GM12878 (cell line): ENCODE measurements around the gene MIA. TPM values are rescaled to one million over a fixed set of nuclear protein-coding genes. Genes with fewer than 3 reads are reported as not detected.

ENCODE experiments used
- BRCA1 ChIP-seq: IDR thresholded peaks from 2 replicates; pipeline ENCODE4 v1.6.1; 2011; ENCODE audit warnings: low read depth, low read length, improper control_type of control experiment
- CEBPB ChIP-seq, 2 experiments: fragments of 150-350 bp in 1 of 2; IDR thresholded peaks; 2 replicates each; pipeline ENCODE4 v1.6.1; 2012 to 2014; ENCODE audit warnings: low read depth in 2 of 2, low read length in 2 of 2, borderline replicate concordance in 1 of 2, inconsistent platforms in 1 of 2
- DPF2 ChIP-seq: fragments of 450-650 bp; IDR thresholded peaks from 2 replicates; pipeline ENCODE4 v1.6.1; 2017; ENCODE audit warnings: mild to moderate bottlenecking
- EZH2 ChIP-seq: IDR thresholded peaks from 2 replicates; pipeline ENCODE4 v1.6.1; 2012; ENCODE audit warnings: low read depth, mild to moderate bottlenecking, control low read depth, inconsistent platforms, low read length, borderline replicate concordance; ENCODE audit not compliant: control insufficient read depth
- HCFC1 ChIP-seq: fragments of 150-350 bp; IDR thresholded peaks from 2 replicates; pipeline ENCODE4 v1.6.1; 2014; ENCODE audit warnings: low read length
- IKZF1 ChIP-seq: fragments of 450-650 bp; conservative IDR thresholded peaks from 2 replicates; pipeline ENCODE4 v1.6.1; 2017; ENCODE audit warnings: antibody characterized with exemption, mild to moderate bottlenecking
- IRF5 ChIP-seq: fragments of 450-650 bp; IDR thresholded peaks from 2 replicates; pipeline ENCODE4 v1.6.1; 2017; ENCODE audit warnings: borderline replicate concordance
- NR2C2 ChIP-seq: IDR thresholded peaks from 2 replicates; pipeline ENCODE4 v1.6.1; 2011; ENCODE audit warnings: borderline replicate concordance, low read depth; ENCODE audit not compliant: control insufficient read depth, insufficient read length
- RELA ChIP-seq: fragments of 450-650 bp; IDR thresholded peaks from 2 replicates; pipeline ENCODE4 v1.8.0; 2014; ENCODE audit warnings: borderline replicate concordance; ENCODE audit not compliant: partially characterized antibody
- SPI1 ChIP-seq: IDR thresholded peaks from 2 replicates; pipeline ENCODE4 v1.6.1; 2011; ENCODE audit warnings: low read depth, mild to moderate bottlenecking, low read length, moderate library complexity, borderline replicate concordance; ENCODE audit not compliant: insufficient read depth
- STAT1 ChIP-seq: fragments of 450-650 bp; conservative IDR thresholded peaks from 2 replicates; pipeline ENCODE4 v1.6.1; 2014; ENCODE audit warnings: antibody characterized with exemption, mild to moderate bottlenecking
- TBL1XR1 ChIP-seq: IDR thresholded peaks from 2 replicates; pipeline ENCODE4 v1.6.1; 2012; ENCODE audit warnings: low read depth, low read length, improper control_type of control experiment
- ZZZ3 ChIP-seq: IDR thresholded peaks from 2 replicates; pipeline ENCODE4 v1.6.1; 2011; ENCODE audit warnings: low read depth; ENCODE audit not compliant: control insufficient read depth, insufficient read length
- polyA plus RNA-seq, 11 experiments: library from polyadenylated mRNA; depleted of rRNA in 4 of 11; unstranded in 6 of 11; stranded (reverse) in 5 of 11; fragments of >200 nt; fragmentation: Nextera tagmentation in 4 of 11; fragmentation: Illumina TruSeq in 1 of 11; extraction: Ambion mirVana in 4 of 11; extraction: Trizol in 1 of 11; gene quantifications; 1 replicate in 1 of 11; 2 replicates in 10 of 11; pipeline versions ENCODE4 v1.2.1 to v1.2.3, GENCODE V29; 2011 to 2016; ENCODE audit warnings: inconsistent platforms in 2 of 11, missing spikeins in 2 of 11, low read depth in 1 of 11
- total RNA-seq, 4 experiments: library from RNA; depleted of rRNA in 3 of 4; stranded (reverse); fragments of >200 nt in 3 of 4; fragmentation: Illumina TruSeq in 1 of 4; extraction: Trizol in 1 of 4; gene quantifications; 2 replicates each; pipeline versions ENCODE4 v1.2.1 to v1.2.3, GENCODE V29; 2013 to 2021
- TF ChIP-seq, protein P1 (sequence below): fragments of 450-650 bp; IDR thresholded peaks from 2 replicates; pipeline ENCODE4 v1.6.1; 2016; ENCODE audit warnings: mild to moderate bottlenecking
- TF ChIP-seq, protein P2 (sequence below): fragments of 450-650 bp; IDR thresholded peaks from 2 replicates; pipeline ENCODE4 v1.6.1; 2017; ENCODE audit warnings: mild to moderate bottlenecking, moderate library complexity
- TF ChIP-seq, protein P3 (sequence below): fragments of 450-650 bp; IDR thresholded peaks from 2 replicates; pipeline ENCODE4 v1.6.1; 2018; ENCODE audit warnings: mild to moderate bottlenecking, low read depth, moderate library complexity; ENCODE audit not compliant: partially characterized antibody
- TF ChIP-seq, protein P4 (sequence below): IDR thresholded peaks from 2 replicates; pipeline ENCODE4 v1.6.1; 2012; ENCODE audit warnings: low read length, inconsistent platforms

MIA gene
- total and polyA plus RNA-seq, 10 of the 15 experiments (the other 5 are each of a cell fraction or from before 2014, with no cell fraction given): 0.16 to 2.7 (median 1.4) TPM; not detected in 3

DNA sequence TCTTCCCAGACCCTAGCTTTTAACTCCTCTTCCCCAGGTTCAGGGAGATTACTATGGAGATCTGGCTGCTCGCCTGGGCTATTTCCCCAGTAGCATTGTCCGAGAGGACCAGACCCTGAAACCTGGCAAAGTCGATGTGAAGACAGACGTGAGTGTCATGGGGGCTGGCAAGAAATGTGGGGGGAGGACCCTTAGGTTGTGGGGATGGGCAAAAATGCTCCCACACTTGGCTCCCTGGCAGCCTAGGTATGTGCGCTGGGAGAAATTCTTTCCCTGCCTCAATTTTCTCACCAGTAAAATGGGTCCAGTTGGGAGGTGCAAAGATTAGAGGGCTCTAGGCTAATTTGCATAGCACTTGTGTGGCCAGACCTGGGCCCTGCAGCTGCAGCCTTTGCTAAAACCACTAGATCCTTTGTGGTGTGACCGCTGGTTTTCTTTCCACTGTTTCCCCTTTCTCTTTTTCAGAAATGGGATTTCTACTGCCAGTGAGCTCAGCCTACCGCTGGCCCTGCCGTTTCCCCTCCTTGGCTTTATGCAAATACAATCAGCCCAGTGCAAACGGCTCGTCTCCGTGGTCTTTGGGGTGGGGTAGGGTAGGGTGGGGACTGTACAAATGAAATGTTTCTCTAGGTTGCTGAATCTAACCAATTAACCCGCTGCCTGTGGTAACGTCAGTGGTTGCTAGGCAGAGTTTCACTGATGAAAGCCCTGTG is 1.8 kb downstream of the MIA start (continued):
- TF ChIP-seq, protein P1, sequence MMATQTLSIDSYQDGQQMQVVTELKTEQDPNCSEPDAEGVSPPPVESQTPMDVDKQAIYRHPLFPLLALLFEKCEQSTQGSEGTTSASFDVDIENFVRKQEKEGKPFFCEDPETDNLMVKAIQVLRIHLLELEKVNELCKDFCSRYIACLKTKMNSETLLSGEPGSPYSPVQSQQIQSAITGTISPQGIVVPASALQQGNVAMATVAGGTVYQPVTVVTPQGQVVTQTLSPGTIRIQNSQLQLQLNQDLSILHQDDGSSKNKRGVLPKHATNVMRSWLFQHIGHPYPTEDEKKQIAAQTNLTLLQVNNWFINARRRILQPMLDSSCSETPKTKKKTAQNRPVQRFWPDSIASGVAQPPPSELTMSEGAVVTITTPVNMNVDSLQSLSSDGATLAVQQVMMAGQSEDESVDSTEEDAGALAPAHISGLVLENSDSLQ: peak; percentile 29
- no peak for TF ChIP-seq NR2C2
- peak; percentile 99 for TF ChIP-seq IKZF1
- TF ChIP-seq EZH2: no peak
- TF ChIP-seq CEBPB (IDR thresholded peaks at IDR 0.05; ENCODE audit: borderline replicate concordance in 1 of 2, low read depth in 2 of 2, low read length in 2 of 2): peak in 1 of 2 experiments; percentile 80; a peak in 1 of 4 replicates
- peak; percentile 48; the same call in 1 of the 2 replicates for TF ChIP-seq STAT1
- no peak for TF ChIP-seq ZZZ3
- peak; percentile 91; the same call in 1 of the 2 replicates for TF ChIP-seq IRF5
- TF ChIP-seq HCFC1: no peak
- TF ChIP-seq BRCA1: no peak
- TF ChIP-seq RELA: no peak
- TF ChIP-seq, protein P2, sequence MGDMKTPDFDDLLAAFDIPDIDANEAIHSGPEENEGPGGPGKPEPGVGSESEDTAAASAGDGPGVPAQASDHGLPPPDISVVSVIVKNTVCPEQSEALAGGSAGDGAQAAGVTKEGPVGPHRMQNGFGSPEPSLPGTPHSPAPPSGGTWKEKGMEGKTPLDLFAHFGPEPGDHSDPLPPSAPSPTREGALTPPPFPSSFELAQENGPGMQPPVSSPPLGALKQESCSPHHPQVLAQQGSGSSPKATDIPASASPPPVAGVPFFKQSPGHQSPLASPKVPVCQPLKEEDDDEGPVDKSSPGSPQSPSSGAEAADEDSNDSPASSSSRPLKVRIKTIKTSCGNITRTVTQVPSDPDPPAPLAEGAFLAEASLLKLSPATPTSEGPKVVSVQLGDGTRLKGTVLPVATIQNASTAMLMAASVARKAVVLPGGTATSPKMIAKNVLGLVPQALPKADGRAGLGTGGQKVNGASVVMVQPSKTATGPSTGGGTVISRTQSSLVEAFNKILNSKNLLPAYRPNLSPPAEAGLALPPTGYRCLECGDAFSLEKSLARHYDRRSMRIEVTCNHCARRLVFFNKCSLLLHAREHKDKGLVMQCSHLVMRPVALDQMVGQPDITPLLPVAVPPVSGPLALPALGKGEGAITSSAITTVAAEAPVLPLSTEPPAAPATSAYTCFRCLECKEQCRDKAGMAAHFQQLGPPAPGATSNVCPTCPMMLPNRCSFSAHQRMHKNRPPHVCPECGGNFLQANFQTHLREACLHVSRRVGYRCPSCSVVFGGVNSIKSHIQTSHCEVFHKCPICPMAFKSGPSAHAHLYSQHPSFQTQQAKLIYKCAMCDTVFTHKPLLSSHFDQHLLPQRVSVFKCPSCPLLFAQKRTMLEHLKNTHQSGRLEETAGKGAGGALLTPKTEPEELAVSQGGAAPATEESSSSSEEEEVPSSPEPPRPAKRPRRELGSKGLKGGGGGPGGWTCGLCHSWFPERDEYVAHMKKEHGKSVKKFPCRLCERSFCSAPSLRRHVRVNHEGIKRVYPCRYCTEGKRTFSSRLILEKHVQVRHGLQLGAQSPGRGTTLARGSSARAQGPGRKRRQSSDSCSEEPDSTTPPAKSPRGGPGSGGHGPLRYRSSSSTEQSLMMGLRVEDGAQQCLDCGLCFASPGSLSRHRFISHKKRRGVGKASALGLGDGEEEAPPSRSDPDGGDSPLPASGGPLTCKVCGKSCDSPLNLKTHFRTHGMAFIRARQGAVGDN: no peak
- TF ChIP-seq, protein P3, sequence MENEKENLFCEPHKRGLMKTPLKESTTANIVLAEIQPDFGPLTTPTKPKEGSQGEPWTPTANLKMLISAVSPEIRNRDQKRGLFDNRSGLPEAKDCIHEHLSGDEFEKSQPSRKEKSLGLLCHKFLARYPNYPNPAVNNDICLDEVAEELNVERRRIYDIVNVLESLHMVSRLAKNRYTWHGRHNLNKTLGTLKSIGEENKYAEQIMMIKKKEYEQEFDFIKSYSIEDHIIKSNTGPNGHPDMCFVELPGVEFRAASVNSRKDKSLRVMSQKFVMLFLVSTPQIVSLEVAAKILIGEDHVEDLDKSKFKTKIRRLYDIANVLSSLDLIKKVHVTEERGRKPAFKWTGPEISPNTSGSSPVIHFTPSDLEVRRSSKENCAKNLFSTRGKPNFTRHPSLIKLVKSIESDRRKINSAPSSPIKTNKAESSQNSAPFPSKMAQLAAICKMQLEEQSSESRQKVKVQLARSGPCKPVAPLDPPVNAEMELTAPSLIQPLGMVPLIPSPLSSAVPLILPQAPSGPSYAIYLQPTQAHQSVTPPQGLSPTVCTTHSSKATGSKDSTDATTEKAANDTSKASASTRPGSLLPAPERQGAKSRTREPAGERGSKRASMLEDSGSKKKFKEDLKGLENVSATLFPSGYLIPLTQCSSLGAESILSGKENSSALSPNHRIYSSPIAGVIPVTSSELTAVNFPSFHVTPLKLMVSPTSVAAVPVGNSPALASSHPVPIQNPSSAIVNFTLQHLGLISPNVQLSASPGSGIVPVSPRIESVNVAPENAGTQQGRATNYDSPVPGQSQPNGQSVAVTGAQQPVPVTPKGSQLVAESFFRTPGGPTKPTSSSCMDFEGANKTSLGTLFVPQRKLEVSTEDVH: no peak
- TF ChIP-seq, protein P4, sequence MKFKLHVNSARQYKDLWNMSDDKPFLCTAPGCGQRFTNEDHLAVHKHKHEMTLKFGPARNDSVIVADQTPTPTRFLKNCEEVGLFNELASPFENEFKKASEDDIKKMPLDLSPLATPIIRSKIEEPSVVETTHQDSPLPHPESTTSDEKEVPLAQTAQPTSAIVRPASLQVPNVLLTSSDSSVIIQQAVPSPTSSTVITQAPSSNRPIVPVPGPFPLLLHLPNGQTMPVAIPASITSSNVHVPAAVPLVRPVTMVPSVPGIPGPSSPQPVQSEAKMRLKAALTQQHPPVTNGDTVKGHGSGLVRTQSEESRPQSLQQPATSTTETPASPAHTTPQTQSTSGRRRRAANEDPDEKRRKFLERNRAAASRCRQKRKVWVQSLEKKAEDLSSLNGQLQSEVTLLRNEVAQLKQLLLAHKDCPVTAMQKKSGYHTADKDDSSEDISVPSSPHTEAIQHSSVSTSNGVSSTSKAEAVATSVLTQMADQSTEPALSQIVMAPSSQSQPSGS: peak; percentile 94
- peak; percentile 51; the same call in 1 of the 2 replicates for TF ChIP-seq SPI1
- TF ChIP-seq TBL1XR1: peak; percentile 90
- peak; percentile 87 for TF ChIP-seq DPF2
